Endothelial cell of umbilical vein (primary cell): ENCODE data around the gene PTPRH. TPM values are rescaled to one million over a fixed set of nuclear protein-coding genes. Genes with fewer than 3 reads are reported as not detected.

ENCODE experiments used
- BruUV-seq: library from RNA; stranded (reverse); fragments of 400-500 nt; replicated peaks from 2 replicates; lab custom pipeline; 2021; lab: Mats Ljungman, UMichigan
- CTCF ChIA-PET: fragments of 300-600, 350-600 bp; sonication (Branson Sonifier 250); formaldehyde crosslinking; loops from one replicate; lab custom pipeline; 2021; ENCODE audit warnings: antibody characterized with exemption, inconsistent platforms; lab: Charles Lee
- POLR2A ChIA-PET: fragments of 300-600, 350-600 bp; sonication (Branson Sonifier 250); formaldehyde crosslinking; loops from one replicate; lab custom pipeline; 2021; ENCODE audit warnings: antibody characterized with exemption, inconsistent platforms; lab: Charles Lee
- DNase-seq: peaks from one replicate; pipeline ENCODE4 v3.0.0-alpha.2; 2011; ENCODE audit warnings: low read depth, low spot score
- FAIRE-seq: peaks from 2 replicates; lab custom pipeline; 2011; peaks lifted over from hg19 to GRCh38; lab: Jason Lieb, UNC
- H2AFZ ChIP-seq: 2 replicates; pipeline ENCODE4 v1.6.0; 2012; ENCODE audit warnings: low read depth, low read length, control low read depth, inconsistent platforms
- H3K27ac ChIP-seq: 2 replicates; pipeline ENCODE4 v1.5.1; 2011; ENCODE audit warnings: low read depth, mild to moderate bottlenecking, control low read depth, low read length, moderate library complexity; ENCODE audit not compliant: insufficient read depth
- H3K27me3 ChIP-seq, 2 experiments: 2 replicates each; pipeline versions ENCODE4 v1.6.0 to v1.6.1; 2011; ENCODE audit warnings: low read length in 2 of 2, mixed read lengths in 1 of 2; ENCODE audit not compliant: control insufficient read depth in 2 of 2, insufficient read depth in 2 of 2
- H3K36me3 ChIP-seq, 2 experiments: 2 replicates in 1 of 2; 3 replicates in 1 of 2; pipeline ENCODE4 v1.5.1; 2011; ENCODE audit warnings: low read length in 2 of 2, mild to moderate bottlenecking in 1 of 2, moderate library complexity in 1 of 2; ENCODE audit not compliant: control insufficient read depth in 2 of 2, insufficient read depth in 2 of 2; ENCODE audit errors: extremely low read depth in 1 of 2
- H3K4me1 ChIP-seq: 3 replicates; pipeline ENCODE4 v1.5.1; 2011; ENCODE audit warnings: mild to moderate bottlenecking, low read length; ENCODE audit not compliant: control insufficient read depth, insufficient read depth; ENCODE audit errors: extremely low read depth
- H3K4me2 ChIP-seq: 2 replicates; pipeline ENCODE4 v1.6.1; 2011; ENCODE audit warnings: low read length, control low read depth, mixed read lengths; ENCODE audit not compliant: insufficient read depth
- H3K4me3 ChIP-seq, 3 experiments: fragments of 200-600 bp in 1 of 3; sonication (generic), shearing (Covaris generic) in 1 of 3; replicated peaks in 1 of 3; 2 replicates each; pipeline ENCODE4 v1.5.1; 2011 to 2016; ENCODE audit warnings: control low read depth in 3 of 3, low read length in 3 of 3, mild to moderate bottlenecking in 2 of 3, inconsistent platforms in 1 of 3, low read depth in 1 of 3, moderate library complexity in 1 of 3; ENCODE audit not compliant: insufficient read depth in 1 of 3
- H3K79me2 ChIP-seq: 2 replicates; pipeline ENCODE4 v1.6.0; 2012; ENCODE audit warnings: low read length, inconsistent platforms; ENCODE audit not compliant: control insufficient read depth, insufficient read depth
- H3K9ac ChIP-seq: replicated peaks from 2 replicates; pipeline ENCODE3; 2011; ENCODE audit warnings: low read length, control low read depth; ENCODE audit not compliant: insufficient read depth; ENCODE audit errors: extremely low read depth
- H3K9me1 ChIP-seq: replicated peaks from 3 replicates; pipeline ENCODE4 v1.6.0; 2011; ENCODE audit warnings: mild to moderate bottlenecking, low read length; ENCODE audit not compliant: control insufficient read depth, insufficient read depth; ENCODE audit errors: extremely low read depth
- H3K9me3 ChIP-seq: replicated peaks from 2 replicates; pipeline ENCODE4 v1.5.1; 2012; ENCODE audit warnings: low read length, inconsistent platforms; ENCODE audit not compliant: control insufficient read depth, insufficient read depth
- H4K20me1 ChIP-seq: replicated peaks from 2 replicates; pipeline ENCODE3; 2011; ENCODE audit warnings: mild to moderate bottlenecking, low read length; ENCODE audit not compliant: control insufficient read depth, insufficient read depth; ENCODE audit errors: extremely low read depth
- CTCF ChIP-seq, 2 donors: IDR thresholded peaks; 1 replicate in 1 of 2; 2 replicates in 1 of 2; pipeline ENCODE4 v1.5.1; 2011; ENCODE audit warnings: low read length in 2 of 2, mild to moderate bottlenecking in 2 of 2, moderate library complexity in 2 of 2, control low read depth in 1 of 2, inconsistent platforms in 1 of 2, low read depth in 1 of 2; ENCODE audit not compliant: insufficient read depth in 1 of 2; ENCODE audit errors: extremely low read depth in 1 of 2
- JUN ChIP-seq: IDR thresholded peaks from 2 replicates; pipeline ENCODE4 v1.6.1; 2011; ENCODE audit warnings: borderline replicate concordance, low read depth; ENCODE audit not compliant: insufficient read length, insufficient read depth
- MAX ChIP-seq: IDR thresholded peaks from 2 replicates; pipeline ENCODE4 v1.6.1; 2011; ENCODE audit not compliant: insufficient read depth, insufficient read length
- MYC ChIP-seq: IDR thresholded peaks from one replicate; pipeline ENCODE4 v1.6.1; 2011; ENCODE audit warnings: mild to moderate bottlenecking, low read depth, low read length
- dilution Hi-C: fragments of 300-500 bp; cut with MboI; formaldehyde crosslinking; loops from one replicate; pipeline ENCODE4 v1.15.0; 2019; ENCODE audit warnings: low sequenced_read_pairs; ENCODE audit not compliant: extremely low pct_ligation_motif_present
- intact Hi-C: fragments of 100-400 bp; cut with micrococcal nuclease; formaldehyde crosslinking; loops from one replicate; pipeline ENCODE4 v1.10.0; 2022
- polyA plus RNA-seq, 4 experiments: library from polyadenylated mRNA; depleted of rRNA in 3 of 4; stranded (reverse) in 3 of 4; unstranded in 1 of 4; fragments of >200 nt; gene quantifications; 2 replicates each; pipeline versions ENCODE4 v1.2.1 to v1.2.3, GENCODE V29; 2011 to 2012; ENCODE audit warnings: missing spikeins in 1 of 4
- total RNA-seq: library from RNA; stranded (reverse); gene quantifications from 2 replicates; pipeline ENCODE4 v1.2.3, GENCODE V29; 2021

Gene PTPRH
- total and polyA plus RNA-seq, 2 donors (not counting 3 experiments of a cell fraction or from before 2014, with no cell fraction given), result 0.14 to 1.00 TPM

- Histone ChIP-seq H3K9me1 (no peaks in the 10 kb centered on the region), H3K4me1 (no peaks in the 10 kb centered on the region), H2AFZ (no peak overlapping the region), H3K27ac (no peak overlapping the region), H3K4me3 (no peak overlapping the region), H3K27me3 (peaks cover 20 to 22% of the 10 kb centered on the region in 2 experiments), H3K79me2 (no peaks in the 10 kb centered on the region), H3K4me2 (no peak overlapping the region), H3K9me3 (no peaks in the 10 kb centered on the region), H3K36me3 (no peaks in the 10 kb centered on the region), H3K9ac (no peak overlapping the region), H4K20me1 (no peaks in the 10 kb centered on the region)
- CTCF ChIA-PET, result interaction anchor here (1.2 kb wide), 1 partner anchor 9 kb away, joined by 5 read pairs; no protein-coding TSS in a partner anchor
- POLR2A ChIA-PET, result no interaction called here
- dilution Hi-C loops, result no loop called here
- no peak for FAIRE-seq
- no TSS peak for BruUV-seq
- no peak for DNase-seq
- intact Hi-C loops, result loop anchor here (5.0 kb wide), 1 partner anchor 48 kb away; no protein-coding TSS in a partner anchor
- no peak for TF ChIP-seq MYC
- TF ChIP-seq CTCF (IDR thresholded peaks at IDR 0.05; ENCODE audit: extremely low read depth in 1 of 2, insufficient read depth in 1 of 2, low read depth in 1 of 2, low read length in 2 of 2), result no peak
- TF ChIP-seq MAX, result no peak
- TF ChIP-seq JUN, result no peak
These were observed 40.2 kb downstream of the PTPRH start for GRCh38 chr19:55169136-55169535.
